CD4-positive, alpha-beta T cell treated with Interleukin-2 at 100 ng/mL for 4 hours (primary cell): ENCODE measurements around the gene PIGX.

Experiments
- DNase-seq: peaks from one replicate; pipeline ENCODE4 v3.0.0-alpha.2; 2020; ENCODE audit warnings: low spot score

The PIGX gene

DNA sequence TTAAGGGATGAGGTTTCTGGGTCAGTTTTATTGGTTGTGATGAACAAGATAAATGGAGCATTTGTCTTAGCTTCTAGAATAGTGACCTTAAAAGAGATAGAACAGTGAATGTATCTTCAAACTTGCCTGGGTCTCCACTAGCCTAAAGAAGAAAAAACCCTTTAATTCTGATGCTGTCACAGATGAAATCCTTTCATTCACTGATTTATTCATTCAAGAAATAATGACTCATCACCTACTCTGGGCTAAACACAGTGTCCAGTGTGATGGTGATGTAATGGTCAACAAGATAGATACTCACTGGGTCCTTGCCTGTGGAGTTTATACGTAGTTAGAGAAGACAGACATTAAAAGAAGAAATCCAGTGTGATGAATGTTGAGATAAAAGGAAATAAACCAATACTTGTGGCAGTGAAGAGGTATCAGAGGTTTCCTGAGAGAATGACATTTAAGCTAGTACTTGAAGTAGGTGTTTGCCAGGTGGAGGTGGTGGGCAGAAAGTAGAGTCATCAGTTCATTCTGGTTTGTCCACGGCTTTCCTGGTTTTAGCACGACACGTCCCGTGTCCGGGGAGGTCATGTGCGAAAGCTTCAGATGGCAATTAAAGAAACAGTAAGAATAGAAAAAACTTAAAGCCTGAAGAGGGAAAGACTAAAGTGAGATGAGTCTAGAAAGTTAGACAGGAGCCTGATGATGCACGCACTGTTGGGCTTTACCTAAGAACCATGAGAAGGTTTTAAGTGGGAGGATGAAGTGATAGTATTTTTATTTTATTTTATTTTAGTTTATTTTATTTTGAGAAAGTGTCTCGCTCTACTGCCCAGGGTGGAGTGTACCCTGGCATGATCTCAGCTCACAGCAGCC, 45.9 kb downstream of the PIGX start:
- no peak for DNase-seq

DNA sequence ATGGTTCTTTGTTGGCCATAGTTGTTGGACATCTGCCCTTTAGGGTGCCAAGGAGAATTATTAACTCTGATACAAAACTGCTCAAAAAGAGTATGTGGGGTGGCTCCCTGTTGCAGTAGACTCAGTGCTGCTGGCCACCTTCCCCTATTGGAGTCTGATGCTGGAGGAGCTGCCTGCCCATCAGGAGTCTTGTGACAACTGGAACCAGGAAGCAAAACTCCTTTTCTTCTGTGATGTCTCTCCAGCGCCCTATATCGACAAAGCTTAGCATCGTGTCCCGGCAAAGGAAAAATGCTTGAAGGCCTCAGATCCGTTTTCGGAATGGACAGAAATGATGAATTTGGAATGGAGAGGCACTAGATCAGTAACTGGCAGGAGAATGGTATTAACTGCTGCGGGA, 51.0 kb downstream of the PIGX start:
- no peak for DNase-seq

DNA sequence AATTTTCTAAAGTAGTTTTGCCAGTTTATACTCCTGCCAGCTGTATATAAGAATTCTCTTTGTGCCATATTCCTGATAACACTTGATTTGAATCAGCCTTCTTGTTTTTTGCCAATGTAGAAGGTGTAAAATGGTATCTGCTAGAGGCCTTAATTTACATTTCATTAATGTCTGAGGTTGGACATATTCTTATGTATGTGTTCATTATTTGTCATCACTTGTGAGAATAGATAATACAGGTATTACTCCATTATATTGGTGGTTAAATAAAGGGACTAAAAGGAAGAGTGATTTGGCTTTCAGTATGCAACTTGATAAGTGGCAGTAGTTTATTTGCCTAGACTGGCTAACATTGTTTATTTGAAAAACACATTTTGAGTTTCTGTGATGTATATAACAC, 53.3 kb downstream of the PIGX start:
- no peak for DNase-seq

DNA sequence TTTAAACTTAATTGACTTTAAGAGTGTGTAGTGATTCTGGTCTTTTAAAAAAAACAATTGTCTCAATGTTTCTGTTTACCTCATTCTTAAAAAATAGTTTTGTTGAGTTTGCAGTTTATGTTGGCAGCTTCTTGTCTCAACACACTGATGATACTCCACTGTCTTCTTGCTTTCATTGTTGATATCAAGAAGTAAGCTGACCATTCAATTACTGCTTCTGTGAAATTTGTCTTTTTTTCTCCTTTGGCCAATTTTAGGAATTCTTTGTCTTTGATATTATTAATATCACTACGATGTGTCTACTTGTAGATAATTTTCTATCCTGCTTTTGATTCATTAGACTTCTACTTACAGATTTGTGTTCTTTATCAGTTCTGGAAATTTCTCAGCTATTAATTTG, 58.9 kb downstream of the PIGX start:
- no peak for DNase-seq

- no peak for DNase-seq
Measured at GRCh38 chr3:196772102-196772501, 59.9 kb downstream of the PIGX start.

DNA sequence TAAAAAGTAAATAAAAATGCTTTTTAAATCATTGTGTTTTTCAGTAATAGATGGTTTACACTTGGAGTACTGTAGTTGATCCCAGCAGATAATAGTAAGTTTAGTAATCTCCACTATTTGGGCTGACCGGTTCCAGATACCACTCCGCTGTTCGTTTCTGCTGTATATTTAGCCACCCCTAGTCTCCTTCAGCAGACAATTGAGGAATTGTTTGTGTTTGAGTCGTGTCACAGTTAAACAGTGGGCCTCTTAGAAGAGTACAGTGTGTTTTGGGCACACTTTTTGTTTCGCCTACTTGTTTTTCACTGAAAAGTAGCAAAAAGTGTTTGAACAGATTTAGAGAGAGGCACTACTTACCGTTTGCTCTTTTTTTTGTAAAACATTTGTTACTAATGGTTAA, 60.7 kb downstream of the PIGX start:
- no peak for DNase-seq

- no peak for DNase-seq
Measured at GRCh38 chr3:196774191-196774820, 62.1 kb downstream of the PIGX start.

DNA sequence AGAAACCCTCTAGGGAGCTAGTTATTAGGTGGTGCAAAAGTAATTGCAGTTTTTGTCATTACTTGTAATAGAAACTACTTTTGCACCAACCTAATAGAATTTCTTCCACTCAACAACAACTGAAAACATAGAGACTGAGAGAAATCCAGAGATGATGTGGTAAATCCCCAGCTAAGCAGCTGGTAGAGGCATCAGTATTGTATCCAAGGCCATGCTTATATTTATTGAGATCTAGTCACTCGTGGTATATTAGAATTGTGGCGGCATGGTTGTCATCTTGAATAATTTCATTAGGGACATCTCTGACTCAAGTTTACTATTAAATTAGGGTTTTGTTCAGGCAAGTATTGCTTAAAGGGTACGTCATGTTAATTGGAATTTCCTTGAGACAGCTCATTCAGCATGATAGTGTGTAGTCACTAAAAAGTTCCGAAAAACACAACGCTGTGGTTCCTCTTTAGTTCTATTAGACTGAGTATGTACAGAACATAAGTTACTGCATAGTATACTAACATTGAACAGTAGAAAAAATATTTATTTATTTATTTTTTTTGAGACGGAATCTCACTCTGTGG, 62.8 kb downstream of the PIGX start:
- no peak for DNase-seq

DNA sequence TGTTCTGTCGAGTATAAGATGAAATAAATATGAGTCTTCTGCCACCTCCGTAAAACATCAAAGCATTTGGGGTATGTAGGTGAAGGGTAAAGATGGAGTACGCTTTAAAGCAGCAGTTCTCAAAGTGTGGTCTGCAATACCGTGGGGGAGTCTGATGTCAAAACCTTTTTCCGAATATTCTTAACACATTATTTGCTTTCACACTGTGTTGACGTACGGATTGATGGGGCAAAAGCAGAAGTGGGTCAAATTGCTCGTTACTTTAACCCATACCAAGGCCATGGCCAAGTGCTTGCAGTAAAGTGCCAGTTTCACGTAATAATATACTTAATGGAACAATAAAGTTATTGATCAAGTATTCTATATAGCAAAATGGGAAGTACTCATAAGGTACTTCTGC, 63.8 kb downstream of the PIGX start:
- no peak for DNase-seq

DNA sequence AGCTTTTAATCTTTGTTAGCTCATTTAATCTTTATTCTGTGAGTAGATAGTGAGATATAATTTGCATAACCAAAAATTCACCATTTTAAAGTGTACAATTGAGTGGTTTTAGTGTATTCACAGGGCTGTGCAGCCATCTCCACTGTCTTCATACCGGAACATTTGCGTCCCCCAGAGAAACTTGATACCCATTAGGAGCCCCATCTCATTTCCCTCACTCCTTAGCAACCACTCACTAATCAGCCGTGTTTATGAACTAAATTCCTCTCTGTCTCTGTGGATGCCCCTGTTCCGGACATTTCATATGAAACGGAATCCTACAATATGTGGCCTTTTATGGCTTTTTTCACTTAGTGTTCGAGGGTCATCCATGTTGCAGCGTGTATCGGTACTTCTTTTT, 65.7 kb downstream of the PIGX start:
- no peak for DNase-seq

GRCh38 chr3:196778755-196779154, 66.6 kb downstream of the PIGX start:
- DNase-seq, result no peak

DNA sequence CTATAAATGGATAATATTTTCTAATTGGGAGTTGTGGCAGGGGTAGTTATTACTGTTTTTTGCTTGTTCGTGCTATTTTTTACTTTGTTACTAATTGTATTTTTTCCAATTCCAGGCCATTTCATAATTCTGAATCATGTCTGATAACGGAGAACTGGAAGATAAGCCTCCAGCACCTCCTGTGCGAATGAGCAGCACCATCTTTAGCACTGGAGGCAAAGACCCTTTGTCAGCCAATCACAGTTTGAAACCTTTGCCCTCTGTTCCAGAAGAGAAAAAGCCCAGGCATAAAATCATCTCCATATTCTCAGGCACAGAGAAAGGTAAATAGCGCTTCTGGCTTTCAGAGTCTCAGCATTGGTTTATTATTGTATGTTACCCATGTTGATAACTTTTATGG, 70.3 kb downstream of the PIGX start:
- no peak for DNase-seq
